ENCODE data around the gene UNC13B.
A peak's percentile ranks its signal among the peaks of the same experiment; 100 is the strongest.
"Not testable (repeated sequence)": the region's sequence is repeated elsewhere in the genome, so short reads cannot be mapped to it uniquely, and the experiment has no call there.

Gene UNC13B

GRCh38 chr9:35162605-35163315 lies 951 bp downstream of the UNC13B start:
- DNase-seq: peak in 3 of 51 donors; percentile 11 to 62 (median 27)

GRCh38 chr9:35163413-35163812 lies 1.6 kb downstream of the UNC13B start:
- no peak for DNase-seq

GRCh38 chr9:35164711-35165110 lies 2.9 kb downstream of the UNC13B start:
- DNase-seq: no peak

DNA sequence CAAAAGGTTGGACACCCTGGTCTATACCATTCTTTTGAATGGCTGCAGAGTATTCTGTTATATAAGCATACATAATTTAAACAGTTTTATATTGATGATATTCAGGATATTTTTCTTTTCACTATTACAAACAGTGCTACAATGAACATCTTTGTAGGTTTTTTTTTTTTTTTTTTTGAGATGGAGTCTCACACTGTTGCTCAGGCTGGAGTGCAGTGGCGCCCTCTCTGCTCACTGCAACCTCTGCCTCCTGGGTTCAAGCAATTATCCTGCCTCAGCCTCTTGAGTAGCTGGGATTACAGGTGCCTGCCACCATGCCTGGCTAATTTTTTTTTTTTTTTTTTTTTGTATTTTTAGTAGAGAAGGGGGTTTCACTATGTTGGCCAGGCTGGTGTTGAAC lies 5.6 kb downstream of the UNC13B start:
- not testable (repeated sequence) for DNase-seq

DNA sequence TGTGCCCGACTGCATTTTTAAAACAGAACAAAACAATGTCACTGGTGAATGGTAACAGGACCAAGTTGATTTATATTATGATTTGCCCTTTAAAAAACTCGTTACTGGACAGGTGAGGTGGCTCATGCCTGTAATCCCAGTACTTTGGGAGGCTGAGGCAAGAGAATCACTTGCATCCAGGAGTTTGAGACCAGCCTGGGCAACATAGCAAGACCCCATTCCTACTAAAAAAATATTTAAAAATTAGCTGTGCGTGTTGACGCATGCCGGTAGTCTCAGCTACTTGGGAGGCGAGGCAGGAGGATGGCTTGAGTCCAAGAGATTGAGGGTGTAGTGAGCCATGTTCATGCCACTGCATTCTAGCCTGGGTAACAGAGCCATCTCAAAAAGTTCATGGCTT lies 7.2 kb downstream of the UNC13B start:
- no peak for DNase-seq

GRCh38 chr9:35172878-35173277 lies 11.1 kb downstream of the UNC13B start:
- DNase-seq: peak in 1 of 51 donors; percentile 7

DNA sequence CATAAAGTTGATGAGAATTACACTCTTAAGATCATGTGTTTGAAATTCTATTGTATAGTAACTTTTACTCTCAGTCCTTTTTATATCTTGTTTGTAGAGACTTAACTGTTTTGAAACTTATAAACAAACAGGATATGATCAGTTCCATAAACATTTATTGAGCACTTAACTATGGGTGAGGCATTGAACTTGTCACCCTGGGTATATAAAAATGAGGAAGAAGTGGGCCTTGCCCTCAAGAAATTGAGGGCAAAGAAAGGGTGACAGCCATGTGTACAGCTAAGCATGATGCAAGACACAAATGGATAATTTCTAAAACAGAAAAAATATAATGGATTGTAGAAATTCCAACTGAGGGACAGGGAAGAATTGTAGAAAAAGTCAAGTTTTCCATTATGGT lies 15.7 kb downstream of the UNC13B start:
- no peak for DNase-seq

DNA sequence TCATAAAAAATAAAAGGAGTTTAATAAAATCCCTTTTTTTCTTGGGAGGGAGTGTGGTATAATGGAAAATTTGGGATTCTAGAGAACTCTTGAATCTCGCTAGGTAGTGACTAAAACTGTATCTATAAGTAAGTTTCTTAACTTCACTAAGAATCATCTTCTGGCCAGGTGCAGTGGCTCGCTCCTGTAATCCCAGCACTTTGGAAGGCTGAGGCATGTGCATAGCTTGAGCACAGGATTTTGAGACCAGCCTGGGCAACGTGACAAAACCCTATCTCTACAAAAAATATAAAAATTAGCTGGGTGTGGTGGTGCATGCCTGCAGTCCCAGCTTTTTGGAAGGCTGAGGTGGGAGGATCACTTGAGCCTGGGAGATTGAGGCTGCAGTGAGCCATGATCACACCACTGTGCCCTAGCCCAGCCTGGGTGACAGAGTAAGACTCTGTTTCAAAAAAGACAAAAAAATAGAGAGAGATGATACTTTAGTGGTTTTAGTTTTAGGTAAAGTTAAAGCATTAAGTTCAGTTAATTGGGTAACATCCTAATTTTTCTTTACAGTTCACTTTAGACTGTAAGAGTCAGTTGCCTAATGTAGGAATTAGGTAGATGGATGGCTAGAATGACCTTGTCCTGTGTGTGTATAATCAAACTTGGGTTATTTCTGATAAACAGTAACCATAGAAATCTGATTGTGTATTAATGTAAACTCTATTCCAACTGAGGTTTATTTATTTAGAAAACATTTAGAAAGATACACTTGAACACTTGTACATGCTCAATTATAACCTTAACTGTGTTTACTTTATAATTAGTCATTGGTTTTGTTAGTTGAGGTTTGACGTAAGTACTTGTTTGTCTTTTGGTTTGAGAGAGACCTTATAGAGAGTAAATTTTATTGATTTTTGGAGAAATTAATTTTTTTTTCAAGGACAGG lies 17.8 kb downstream of the UNC13B start:
- no peak for DNase-seq

GRCh38 chr9:35180801-35181200 lies 19.0 kb downstream of the UNC13B start:
- no peak for DNase-seq

- not testable (repeated sequence) for DNase-seq
Observed at GRCh38 chr9:35182401-35182800, 20.6 kb downstream of the UNC13B start.

DNA sequence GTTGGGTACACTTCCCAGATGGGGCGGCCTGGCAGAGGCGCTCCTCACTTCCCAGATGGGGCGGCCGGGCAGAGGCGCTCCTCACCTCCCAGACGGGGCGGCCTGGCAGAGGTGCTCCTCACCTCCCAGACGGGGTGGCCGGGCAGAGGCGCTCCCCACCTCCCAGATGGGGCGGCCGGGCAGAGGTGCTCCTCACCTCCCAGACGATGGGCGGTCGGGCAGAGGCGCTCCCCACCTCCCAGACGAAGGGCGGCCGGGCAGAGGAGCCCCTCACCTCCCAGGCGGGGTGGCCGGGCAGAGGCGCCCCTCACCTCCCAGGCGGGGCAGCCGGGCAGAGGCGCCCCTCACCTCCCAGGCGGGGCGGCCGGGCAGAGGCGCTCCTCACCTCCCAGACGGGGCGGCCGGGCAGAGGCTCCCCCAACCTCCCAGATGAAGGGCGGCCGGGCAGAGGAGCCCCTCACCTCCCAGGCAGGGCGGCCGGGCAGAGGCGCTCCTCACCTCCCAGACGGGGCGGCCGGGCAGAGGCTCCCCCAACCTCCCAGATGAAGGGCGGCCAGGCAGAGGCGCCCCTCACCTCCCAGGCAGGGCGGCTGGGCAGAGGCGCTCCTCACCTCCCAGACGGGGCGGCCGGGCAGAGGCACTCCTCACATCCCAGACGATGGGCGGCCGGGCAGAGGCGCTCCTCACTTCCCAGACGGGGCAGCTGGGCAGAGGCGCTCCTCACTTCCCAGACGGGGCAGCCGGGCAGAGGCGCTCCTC lies 21.4 kb downstream of the UNC13B start:
- not testable (repeated sequence) for DNase-seq

GRCh38 chr9:35183755-35184480 lies 22.1 kb downstream of the UNC13B start:
- DNase-seq: not testable (repeated sequence)

GRCh38 chr9:35186524-35186923 lies 24.7 kb downstream of the UNC13B start:
- DNase-seq: no peak

GRCh38 chr9:35190203-35190602 lies 28.4 kb downstream of the UNC13B start:
- DNase-seq: no peak

GRCh38 chr9:35191105-35191504 lies 29.3 kb downstream of the UNC13B start:
- no peak for DNase-seq

DNA sequence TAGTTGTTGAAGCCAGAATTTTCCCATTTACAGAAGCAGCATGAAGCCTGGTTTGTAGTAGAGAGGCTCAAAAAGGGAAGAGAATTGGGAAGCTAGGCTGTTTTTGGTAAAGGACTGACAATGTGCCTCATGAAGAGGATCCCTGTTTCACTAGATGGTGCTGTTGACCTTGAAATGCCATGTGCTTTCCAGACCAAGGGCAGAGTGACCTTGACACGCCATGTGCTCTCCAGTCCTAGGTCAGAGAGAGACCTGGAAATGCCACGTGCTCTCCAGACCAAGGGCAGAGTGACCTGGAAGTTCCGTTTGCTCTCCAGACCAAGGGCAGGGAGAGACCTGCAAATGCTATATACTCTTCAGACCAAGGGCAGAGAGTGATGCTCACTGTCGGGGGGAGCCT lies 32.0 kb downstream of the UNC13B start:
- no peak for DNase-seq

- no peak for DNase-seq
Observed at GRCh38 chr9:35195683-35196082, 33.9 kb downstream of the UNC13B start.

GRCh38 chr9:35198191-35198590 lies 36.4 kb downstream of the UNC13B start:
- no peak for DNase-seq

- DNase-seq: no peak
Observed at GRCh38 chr9:35203528-35203927, 41.7 kb downstream of the UNC13B start.

- DNase-seq: no peak
Observed at GRCh38 chr9:35205340-35205739, 43.5 kb downstream of the UNC13B start.

GRCh38 chr9:35211854-35212253 lies 50.0 kb downstream of the UNC13B start:
- no peak for DNase-seq

Data from hypothalamus (tissue), 51 donors.